SK-N-SH treated with all-trans-retinoic acid at 6 μM for 48 hours (cell line): ENCODE measurements around the gene CCDC78.

Experiments
- ATAC-seq: fragments of 200-7000 bp; cut with Tn5 transposase; 3 replicates; pipeline ENCODE4 v1.9.1; 2020; ENCODE audit warnings: mild to moderate bottlenecking, moderate library complexity
- ARNTL ChIP-seq: fragments of 450-650 bp; formaldehyde crosslinking; IDR thresholded peaks from 2 replicates; pipeline ENCODE4 v1.5.0; 2020; ENCODE audit warnings: low read depth, mild to moderate bottlenecking, moderate library complexity, borderline replicate concordance
- BACH2 ChIP-seq: fragments of 250-450 bp; sonication (Bioruptor Pico); IDR thresholded peaks from 2 replicates; pipeline ENCODE4 v1.9.0; 2021; ENCODE audit warnings: mild to moderate bottlenecking, borderline replicate concordance
- CSDC2 ChIP-seq: fragments of 250-450 bp; sonication (Bioruptor Pico); IDR thresholded peaks from 2 replicates; pipeline ENCODE4 v1.5.0; 2020; ENCODE audit warnings: mild to moderate bottlenecking, moderate library complexity
- ESRRG ChIP-seq: fragments of 250-450 bp; sonication (Bioruptor Pico); IDR thresholded peaks from 2 replicates; pipeline ENCODE4 v1.6.1; 2021; ENCODE audit warnings: mild to moderate bottlenecking
- GLIS3 ChIP-seq: fragments of 250-450 bp; sonication (Bioruptor Pico); IDR thresholded peaks from 2 replicates; pipeline ENCODE4 v1.5.0; 2020; ENCODE audit warnings: mild to moderate bottlenecking, moderate library complexity
- ISL1 ChIP-seq: fragments of 250-450 bp; sonication (Bioruptor Pico); IDR thresholded peaks from 2 replicates; pipeline ENCODE4 v2.1.2; 2022; ENCODE audit warnings: mild to moderate bottlenecking, moderate library complexity
- OSR1 ChIP-seq: fragments of 250-450 bp; sonication (Bioruptor Pico); IDR thresholded peaks from 2 replicates; pipeline ENCODE4 v1.8.0; 2022; ENCODE audit warnings: moderate library complexity, mild to moderate bottlenecking, inconsistent platforms
- PATZ1 ChIP-seq: fragments of 250-450 bp; sonication (Bioruptor Pico); IDR thresholded peaks from 2 replicates; pipeline ENCODE4 v1.8.0; 2020; ENCODE audit warnings: mild to moderate bottlenecking, moderate library complexity, borderline replicate concordance
- POU6F1 ChIP-seq: fragments of 250-450 bp; sonication (Bioruptor Pico); IDR thresholded peaks from 2 replicates; pipeline ENCODE4 v1.8.0; 2021; ENCODE audit warnings: low read depth, mild to moderate bottlenecking, moderate library complexity, borderline replicate concordance
- PPARA ChIP-seq: fragments of 250-450 bp; sonication (Bioruptor Pico); IDR thresholded peaks from 2 replicates; pipeline ENCODE4 v1.5.0; 2020; ENCODE audit warnings: mild to moderate bottlenecking, borderline replicate concordance
- RARB ChIP-seq: fragments of 250-450 bp; sonication (Bioruptor Pico); IDR thresholded peaks from 2 replicates; pipeline ENCODE4 v1.8.0; 2021; ENCODE audit warnings: mild to moderate bottlenecking, moderate library complexity
- SNAI2 ChIP-seq: fragments of 250-450 bp; sonication (Bioruptor Pico); IDR thresholded peaks from 2 replicates; pipeline ENCODE4 v1.5.0; 2020; ENCODE audit warnings: mild to moderate bottlenecking, moderate library complexity
- TCF4 ChIP-seq: fragments of 250-450 bp; sonication (Bioruptor Pico); IDR thresholded peaks from 2 replicates; pipeline ENCODE4 v1.8.0; 2021; ENCODE audit warnings: mild to moderate bottlenecking, moderate library complexity, borderline replicate concordance
- TOX ChIP-seq: fragments of 250-450 bp; sonication (Bioruptor Pico); IDR thresholded peaks from 2 replicates; pipeline ENCODE4 v1.8.0; 2021; ENCODE audit warnings: mild to moderate bottlenecking, moderate library complexity, borderline replicate concordance
- ZC3H10 ChIP-seq: fragments of 250-450 bp; sonication (Bioruptor Pico); IDR thresholded peaks from 2 replicates; pipeline ENCODE4 v1.5.1; 2021; ENCODE audit warnings: mild to moderate bottlenecking, moderate library complexity
- ZFP3 ChIP-seq: fragments of 250-450 bp; sonication (Bioruptor Pico); IDR thresholded peaks from 2 replicates; pipeline ENCODE4 v1.5.0; 2020; ENCODE audit warnings: mild to moderate bottlenecking, moderate library complexity
- ZNF565 ChIP-seq: fragments of 450-650 bp; formaldehyde crosslinking; conservative IDR thresholded peaks from 2 replicates; pipeline ENCODE4 v1.5.0; 2020; ENCODE audit warnings: low read depth, mild to moderate bottlenecking, moderate library complexity
- ZNF8 ChIP-seq: fragments of 450-650 bp; formaldehyde crosslinking; IDR thresholded peaks from 2 replicates; pipeline ENCODE4 v1.5.0; 2020; ENCODE audit warnings: mild to moderate bottlenecking, moderate library complexity
- TF ChIP-seq, protein P1 (sequence below): fragments of 250-450 bp; sonication (Bioruptor Pico); IDR thresholded peaks from 2 replicates; pipeline ENCODE4 v1.5.1; 2021; ENCODE audit warnings: mild to moderate bottlenecking, moderate library complexity
- TF ChIP-seq, protein P2 (sequence below): fragments of 250-450 bp; sonication (Bioruptor Pico); IDR thresholded peaks from 2 replicates; pipeline ENCODE4 v1.5.1; 2020; ENCODE audit warnings: low read depth, mild to moderate bottlenecking, moderate library complexity

CCDC78 gene

GRCh38 chr16:725041-725376, 1.2 kb downstream of the CCDC78 start:
- no peak for TF ChIP-seq ESRRG
- TF ChIP-seq TCF4 (CRISPR knock-in tag), result no peak
- no peak for TF ChIP-seq SNAI2 (CRISPR knock-in tag)
- no peak for TF ChIP-seq ZC3H10 (CRISPR knock-in tag)
- TF ChIP-seq ARNTL (CRISPR knock-in tag), result no peak
- TF ChIP-seq, protein P1, sequence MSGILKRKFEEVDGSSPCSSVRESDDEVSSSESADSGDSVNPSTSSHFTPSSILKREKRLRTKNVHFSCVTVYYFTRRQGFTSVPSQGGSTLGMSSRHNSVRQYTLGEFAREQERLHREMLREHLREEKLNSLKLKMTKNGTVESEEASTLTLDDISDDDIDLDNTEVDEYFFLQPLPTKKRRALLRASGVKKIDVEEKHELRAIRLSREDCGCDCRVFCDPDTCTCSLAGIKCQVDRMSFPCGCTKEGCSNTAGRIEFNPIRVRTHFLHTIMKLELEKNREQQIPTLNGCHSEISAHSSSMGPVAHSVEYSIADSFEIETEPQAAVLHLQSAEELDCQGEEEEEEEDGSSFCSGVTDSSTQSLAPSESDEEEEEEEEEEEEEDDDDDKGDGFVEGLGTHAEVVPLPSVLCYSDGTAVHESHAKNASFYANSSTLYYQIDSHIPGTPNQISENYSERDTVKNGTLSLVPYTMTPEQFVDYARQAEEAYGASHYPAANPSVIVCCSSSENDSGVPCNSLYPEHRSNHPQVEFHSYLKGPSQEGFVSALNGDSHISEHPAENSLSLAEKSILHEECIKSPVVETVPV (CRISPR knock-in tag), result no peak
- no peak for ATAC-seq

GRCh38 chr16:724188-725040, 1.8 kb downstream of the CCDC78 start:
- TF ChIP-seq ISL1 (CRISPR knock-in tag) (no peak), ZC3H10 (CRISPR knock-in tag) (no peak), SNAI2 (CRISPR knock-in tag) (no peak), ARNTL (CRISPR knock-in tag) (no peak), PPARA (CRISPR knock-in tag) (no peak), ZFP3 (CRISPR knock-in tag) (no peak), CSDC2 (CRISPR knock-in tag) (no peak), POU6F1 (CRISPR knock-in tag) (no peak), TOX (CRISPR knock-in tag) (no peak), PATZ1 (no peak), ZNF565 (no peak)
- no peak for ATAC-seq

- TF ChIP-seq RARB (CRISPR knock-in tag) (no peak), POU6F1 (CRISPR knock-in tag) (no peak), ZNF8 (CRISPR knock-in tag) (no peak), GLIS3 (CRISPR knock-in tag) (no peak), OSR1 (no peak), TOX (CRISPR knock-in tag) (no peak), PPARA (CRISPR knock-in tag) (no peak), CSDC2 (CRISPR knock-in tag) (no peak), BACH2 (no peak), ZNF565 (no peak)
- TF ChIP-seq, protein P2, sequence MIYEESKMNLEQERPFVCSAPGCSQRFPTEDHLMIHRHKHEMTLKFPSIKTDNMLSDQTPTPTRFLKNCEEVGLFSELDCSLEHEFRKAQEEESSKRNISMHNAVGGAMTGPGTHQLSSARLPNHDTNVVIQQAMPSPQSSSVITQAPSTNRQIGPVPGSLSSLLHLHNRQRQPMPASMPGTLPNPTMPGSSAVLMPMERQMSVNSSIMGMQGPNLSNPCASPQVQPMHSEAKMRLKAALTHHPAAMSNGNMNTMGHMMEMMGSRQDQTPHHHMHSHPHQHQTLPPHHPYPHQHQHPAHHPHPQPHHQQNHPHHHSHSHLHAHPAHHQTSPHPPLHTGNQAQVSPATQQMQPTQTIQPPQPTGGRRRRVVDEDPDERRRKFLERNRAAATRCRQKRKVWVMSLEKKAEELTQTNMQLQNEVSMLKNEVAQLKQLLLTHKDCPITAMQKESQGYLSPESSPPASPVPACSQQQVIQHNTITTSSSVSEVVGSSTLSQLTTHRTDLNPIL (CRISPR knock-in tag), result no peak
- no peak for ATAC-seq
Measured at GRCh38 chr16:723695-724094, 2.5 kb downstream of the CCDC78 start.
